Esophagus muscularis mucosa (tissue), 4 donors: Measurements from ENCODE around the gene FOS. TPM values are rescaled to one million over a fixed set of nuclear protein-coding genes. Genes with fewer than 3 reads are reported as not detected.
"Not testable (repeated sequence)": the region's sequence is repeated elsewhere in the genome, so short reads cannot be mapped to it uniquely, and the experiment has no call there.

Experiments used
- DNase-seq: peaks from one replicate; pipeline ENCODE4 v3.0.0-alpha.2; 2017; ENCODE audit errors: extremely low spot score
- H3K27ac ChIP-seq, 4 donors: fragments of 200-600 bp; sonication (generic); replicated peaks in 1 of 4; 1 replicate in 3 of 4; 2 replicates in 1 of 4; pipeline ENCODE4 v1.5.1; 2016 to 2019; ENCODE audit warnings: mild to moderate bottlenecking in 1 of 4
- H3K27me3 ChIP-seq, 4 donors: fragments of 200-600 bp; sonication (generic); one replicate each; pipeline versions ENCODE4 v1.5.1 to v1.6.0; 2016 to 2019
- H3K36me3 ChIP-seq, 4 donors: fragments of 200-600 bp; sonication (generic); one replicate each; pipeline ENCODE4 v1.5.1; 2016 to 2019
- H3K4me1 ChIP-seq, 4 donors: fragments of 200-600 bp; sonication (generic); one replicate each; pipeline ENCODE4 v1.5.1; 2016 to 2019
- H3K4me3 ChIP-seq, 4 donors: fragments of 200-600 bp; sonication (generic); 1 replicate in 2 of 4; 2 replicates in 2 of 4; pipeline ENCODE4 v1.5.1; 2016 to 2019; ENCODE audit warnings: mild to moderate bottlenecking in 4 of 4, moderate library complexity in 1 of 4
- H3K9me3 ChIP-seq, 4 donors: fragments of 200-600 bp; sonication (generic); 1 replicate in 3 of 4; 2 replicates in 1 of 4; pipeline ENCODE4 v1.5.1; 2016 to 2019
- EP300 ChIP-seq: sonication (generic); formaldehyde crosslinking; IDR thresholded peaks from one replicate; pipeline ENCODE4 v1.6.1; 2017; ENCODE audit warnings: antibody characterized with exemption
- POLR2A ChIP-seq: fragments of 450-650 bp; IDR thresholded peaks from one replicate; pipeline ENCODE4 v1.6.1; 2017; ENCODE audit warnings: antibody characterized with exemption, moderate library complexity, mild to moderate bottlenecking, low read depth
- POLR2AphosphoS5 ChIP-seq, 2 donors: sonication (generic); formaldehyde crosslinking; IDR thresholded peaks; one replicate each; pipeline ENCODE4 v1.6.1; 2017; ENCODE audit warnings: antibody characterized with exemption in 2 of 2
- WGBS: methylation state at CpG from one replicate; pipeline ENCODE4 v1.1.5; 2018; 5-methylcytosine and 5-hydroxymethylcytosine counted together
- intact Hi-C: fragments of 100-400 bp; cut with DNase I; formaldehyde crosslinking; loops from one replicate; pipeline ENCODE4 v1.15.1; 2023
- total RNA-seq, 4 donors: library from RNA; depleted of rRNA; stranded (reverse); fragments of >200 nt; gene quantifications; one replicate each; pipeline versions ENCODE4 v1.1.0 to v1.2.1, GENCODE V29; 2016
- TF ChIP-seq, protein P1 (sequence below), 3 experiments: fragments of 200-600 bp in 2 of 3; fragments of 450-650 bp in 1 of 3; sonication (generic) in 2 of 3; IDR thresholded peaks; one replicate each; pipeline ENCODE4 v1.5.1; 2017 to 2019; ENCODE audit warnings: antibody characterized with exemption in 3 of 3, mild to moderate bottlenecking in 2 of 3, moderate library complexity in 1 of 3

The FOS gene
- total RNA-seq, 4 donors from 2014 or later, result 68.6 to 695 (median 143) TPM

DNA sequence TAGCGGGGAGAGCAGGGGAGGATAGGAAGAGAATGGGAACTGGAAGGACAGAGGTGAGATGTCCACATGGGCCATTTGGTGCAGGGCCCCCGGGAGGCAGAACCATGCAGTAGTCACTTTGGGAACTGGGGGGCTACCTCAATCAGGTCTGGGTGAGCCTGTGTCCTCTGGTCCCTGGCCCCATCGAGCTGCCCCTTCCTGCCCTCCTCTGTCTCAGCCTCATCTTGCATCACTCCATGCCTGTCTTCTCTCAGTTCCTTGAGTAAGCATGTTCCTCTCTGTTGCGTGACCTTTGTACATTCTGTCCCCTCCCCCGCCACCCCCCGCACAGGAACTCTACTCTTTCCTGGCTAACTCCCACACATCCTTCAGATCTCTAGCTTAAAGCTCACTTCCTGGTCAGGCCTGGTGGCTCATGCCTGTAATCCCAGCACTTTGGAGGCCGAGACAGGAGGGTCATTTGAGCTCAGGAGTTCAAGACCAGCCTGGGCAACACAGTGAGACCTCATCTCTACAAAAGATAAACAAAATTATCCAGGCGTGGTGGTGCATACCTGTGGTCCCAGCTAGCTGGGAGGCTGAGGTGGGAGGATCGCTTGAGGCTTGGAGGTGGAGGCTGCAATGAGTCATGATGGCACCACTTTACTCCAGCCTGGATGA is 23.2 kb downstream of the FOS start:
- DNase-seq, result no peak
- Histone ChIP-seq H3K4me1 (peaks cover 4 to 19% (median 7%) of the 10 kb centered on the region in 4 donors), H3K27ac (peak overlapping the region in 2 of 4 donors; percentile 22 to 28), H3K9me3 (no peaks in the 10 kb centered on the region), H3K27me3 (no peaks in the 10 kb centered on the region), H3K4me3 (no peak overlapping the region), H3K36me3 (no peaks in the 10 kb centered on the region)
- TF ChIP-seq POLR2AphosphoS5 (IDR thresholded peaks at IDR 0.05), result peak in 1 of 2 donors; percentile 32
- TF ChIP-seq, protein P1, sequence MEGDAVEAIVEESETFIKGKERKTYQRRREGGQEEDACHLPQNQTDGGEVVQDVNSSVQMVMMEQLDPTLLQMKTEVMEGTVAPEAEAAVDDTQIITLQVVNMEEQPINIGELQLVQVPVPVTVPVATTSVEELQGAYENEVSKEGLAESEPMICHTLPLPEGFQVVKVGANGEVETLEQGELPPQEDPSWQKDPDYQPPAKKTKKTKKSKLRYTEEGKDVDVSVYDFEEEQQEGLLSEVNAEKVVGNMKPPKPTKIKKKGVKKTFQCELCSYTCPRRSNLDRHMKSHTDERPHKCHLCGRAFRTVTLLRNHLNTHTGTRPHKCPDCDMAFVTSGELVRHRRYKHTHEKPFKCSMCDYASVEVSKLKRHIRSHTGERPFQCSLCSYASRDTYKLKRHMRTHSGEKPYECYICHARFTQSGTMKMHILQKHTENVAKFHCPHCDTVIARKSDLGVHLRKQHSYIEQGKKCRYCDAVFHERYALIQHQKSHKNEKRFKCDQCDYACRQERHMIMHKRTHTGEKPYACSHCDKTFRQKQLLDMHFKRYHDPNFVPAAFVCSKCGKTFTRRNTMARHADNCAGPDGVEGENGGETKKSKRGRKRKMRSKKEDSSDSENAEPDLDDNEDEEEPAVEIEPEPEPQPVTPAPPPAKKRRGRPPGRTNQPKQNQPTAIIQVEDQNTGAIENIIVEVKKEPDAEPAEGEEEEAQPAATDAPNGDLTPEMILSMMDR (IDR thresholded peaks at IDR 0.05), result no peak
- 69% methylated on average over 9 of the region's 9 CpGs for WGBS
- intact Hi-C loops, result no loop called here

GRCh38 chr14:75303381-75303789 is 24.8 kb downstream of the FOS start:
- no peak for DNase-seq
- Histone ChIP-seq H3K36me3 (no peaks in the 10 kb centered on the region), H3K27me3 (no peaks in the 10 kb centered on the region), H3K4me1 (peaks cover 6 to 17% (median 12%) of the 10 kb centered on the region in 4 donors), H3K27ac (peak overlapping the region in 1 of 4 donors; percentile 10), H3K4me3 (no peak overlapping the region), H3K9me3 (no peaks in the 10 kb centered on the region)
- WGBS, result 25% methylated on average over 14 of the region's 15 CpGs
- TF ChIP-seq, protein P1 (IDR thresholded peaks at IDR 0.05), result peak; percentile 81 to 91 (median 88)
- TF ChIP-seq POLR2A, result no peak
- no peak for TF ChIP-seq EP300
- TF ChIP-seq POLR2AphosphoS5 (IDR thresholded peaks at IDR 0.05), result peak; percentile 17 to 47
- intact Hi-C loops, result loop anchor here (1.0 kb wide), 1 partner anchor 171 kb away; no protein-coding TSS in a partner anchor

DNA sequence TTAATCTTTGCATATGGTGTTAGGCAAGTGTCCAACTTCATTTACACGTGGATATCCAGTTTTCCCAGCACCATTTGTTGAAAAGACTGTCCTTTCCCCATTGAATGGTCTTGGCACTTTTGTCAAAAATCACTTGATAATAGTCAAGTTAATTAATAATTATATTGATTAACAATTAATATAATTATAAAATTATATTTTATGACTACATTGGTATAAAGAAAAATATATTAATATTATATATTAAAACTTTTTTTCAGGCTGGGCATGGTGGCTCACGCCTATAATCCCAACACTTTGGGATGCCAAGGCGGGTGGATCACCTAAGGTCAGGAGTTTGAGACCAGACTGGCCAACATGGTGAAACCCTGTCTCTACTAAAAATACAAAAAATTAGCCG is 27.8 kb downstream of the FOS start:
- intact Hi-C loops, H3K4me3 ChIP-seq, H3K36me3 ChIP-seq, H3K27me3 ChIP-seq, H3K9me3 ChIP-seq, DNase-seq, H3K27ac ChIP-seq: not testable (repeated sequence)
- H3K4me1 ChIP-seq, result peaks cover 22 to 25% (median 24%) of the 10 kb centered on the region in 4 donors
- 74% methylated on average over 4 of the region's 4 CpGs for WGBS

GRCh38 chr14:75306927-75307699 is 28.5 kb downstream of the FOS start:
- H3K36me3 ChIP-seq, result no peaks in the 10 kb centered on the region
- intact Hi-C loops, result loop anchor here (1.0 kb wide), 1 partner anchor 181 kb away; no protein-coding TSS in a partner anchor
- 73% methylated on average over 9 of the region's 9 CpGs for WGBS
- H3K4me3 ChIP-seq, result no peak overlapping the region
- DNase-seq, result no peak
- no peaks in the 10 kb centered on the region for H3K9me3 ChIP-seq
- H3K4me1 ChIP-seq, result peaks cover 28 to 32% (median 31%) of the 10 kb centered on the region in 4 donors
- H3K27ac ChIP-seq, result no peak overlapping the region
- no peaks in the 10 kb centered on the region for H3K27me3 ChIP-seq
- no peak for TF ChIP-seq POLR2A
- TF ChIP-seq, protein P1 (IDR thresholded peaks at IDR 0.05), result no peak
- TF ChIP-seq EP300, result no peak
- TF ChIP-seq POLR2AphosphoS5 (IDR thresholded peaks at IDR 0.05), result no peak

- no peak overlapping the region for H3K4me3 ChIP-seq
- TF ChIP-seq POLR2AphosphoS5 (IDR thresholded peaks at IDR 0.05), result peak; percentile 17 to 64
- TF ChIP-seq POLR2A, result no peak
- TF ChIP-seq EP300, result no peak
- TF ChIP-seq, protein P1 (IDR thresholded peaks at IDR 0.05), result peak; percentile 92 to 94 (median 93)
- H3K27me3 ChIP-seq, result no peaks in the 10 kb centered on the region
- H3K4me1 ChIP-seq, result peaks cover 25 to 35% (median 33%) of the 10 kb centered on the region in 4 donors
- H3K9me3 ChIP-seq, result no peaks in the 10 kb centered on the region
- H3K36me3 ChIP-seq, result no peaks in the 10 kb centered on the region
- DNase-seq, result no peak
- no peak overlapping the region for H3K27ac ChIP-seq
- intact Hi-C loops, result loop anchor here (1.0 kb wide), 1 partner anchor 180 kb away; no protein-coding TSS in a partner anchor
- WGBS, result 18% methylated on average over 11 of the region's 12 CpGs
Observed at GRCh38 chr14:75307700-75308379, 29.2 kb downstream of the FOS start.

DNA sequence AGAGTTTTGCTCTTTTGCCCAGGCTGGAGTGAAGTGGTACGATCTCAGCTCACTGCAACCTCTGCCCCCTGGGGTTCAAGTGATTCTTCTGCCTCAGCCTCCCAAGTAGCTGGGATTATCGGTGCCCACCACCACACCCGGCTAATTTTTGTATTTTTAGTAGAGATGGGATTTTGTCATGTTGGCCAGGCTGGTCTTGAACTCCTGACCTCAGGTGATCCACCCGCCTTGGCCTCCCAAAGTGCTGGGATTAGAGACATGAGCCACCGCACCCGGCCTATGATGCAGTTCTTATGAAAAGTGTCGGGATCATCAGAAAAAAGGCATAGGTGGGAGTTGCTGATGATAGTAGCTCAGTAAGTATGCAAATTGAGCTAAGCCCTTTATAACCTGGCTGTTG is 30.4 kb downstream of the FOS start:
- H3K27ac ChIP-seq, H3K4me3 ChIP-seq, H3K27me3 ChIP-seq, intact Hi-C loops, DNase-seq, H3K9me3 ChIP-seq, H3K36me3 ChIP-seq: not testable (repeated sequence)
- 95% methylated on average over 7 of the region's 7 CpGs for whole genome bisulfite sequencing
- peaks cover 22 to 31% (median 29%) of the 10 kb centered on the region in 4 donors for H3K4me1 ChIP-seq

DNA sequence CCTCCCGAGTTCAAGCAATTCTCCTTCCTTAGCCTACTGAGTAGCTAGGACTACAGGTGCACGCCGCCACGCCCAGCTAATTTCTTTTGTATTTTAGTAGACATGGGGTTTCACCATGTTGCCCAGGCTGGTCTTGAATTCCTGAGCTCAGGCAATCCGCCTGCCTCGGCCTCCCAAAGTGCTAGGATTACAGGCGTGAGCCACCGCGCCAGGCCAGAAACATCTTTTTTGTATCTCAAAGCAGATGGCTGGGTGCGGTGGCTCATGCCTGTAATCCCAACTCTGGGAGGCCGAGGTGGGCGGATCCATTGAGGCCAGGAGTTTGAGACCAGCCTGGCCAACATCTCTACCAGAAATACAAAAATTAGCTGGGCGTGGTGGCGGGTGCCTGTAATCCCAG is 30.9 kb downstream of the FOS start:
- intact Hi-C loops, H3K36me3 ChIP-seq, H3K9me3 ChIP-seq, H3K4me3 ChIP-seq, DNase-seq, H3K27me3 ChIP-seq: not testable (repeated sequence)
- WGBS, result 93% methylated on average over 14 of the region's 14 CpGs
- Histone ChIP-seq H3K4me1 (peaks cover 22 to 31% (median 29%) of the 10 kb centered on the region in 4 donors), H3K27ac (peak overlapping the region in 2 of 4 donors; percentile 78 to 83)
